ENCODE results near the gene IPO13. TPM values are rescaled to one million over a fixed set of nuclear protein-coding genes. Genes with fewer than 3 reads are reported as not detected.

IPO13 gene
- total RNA-seq, 1 donor from 2014 or later = 60.6 TPM

DNA sequence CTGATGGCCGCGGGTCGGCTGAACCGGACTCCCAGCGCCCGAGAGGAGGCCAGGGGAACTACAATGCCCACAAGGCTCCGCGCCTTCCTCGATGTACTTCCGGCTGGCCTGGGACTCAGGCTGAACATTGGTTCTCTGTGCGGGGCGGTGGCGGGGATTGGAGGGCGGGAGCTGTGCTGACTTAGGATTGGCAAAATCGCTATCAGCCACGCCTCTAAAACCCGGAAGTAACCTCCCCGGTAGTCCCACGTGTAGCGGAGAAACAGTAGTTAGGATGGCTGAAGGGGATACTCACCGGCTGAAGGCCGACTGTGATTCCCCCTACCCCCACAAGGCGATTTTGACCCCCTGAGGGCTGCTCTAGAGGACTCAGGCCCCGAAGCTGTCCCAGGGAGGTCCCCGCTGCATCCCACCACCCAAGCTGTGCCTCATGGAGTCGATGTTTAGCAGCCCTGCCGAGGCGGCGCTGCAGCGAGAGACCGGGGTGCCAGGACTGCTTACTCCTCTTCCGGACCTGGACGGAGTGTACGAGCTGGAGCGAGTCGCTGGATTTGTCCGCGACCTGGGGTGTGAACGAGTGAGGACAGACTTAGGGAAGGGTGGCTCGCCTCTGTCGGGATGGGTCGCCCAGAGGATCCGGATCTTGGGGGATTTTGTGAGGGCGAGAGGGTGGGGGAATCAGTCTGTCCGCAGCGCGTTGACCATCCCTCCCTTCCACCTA, 23.2 kb downstream of the IPO13 start, which contains the start of gene DPH2:
Gene DPH2, plus strand, starts transcription at position 265 of the 721 bp plus-strand sequence. Its CDS starts 166 bp downstream, at position 431.
- intact Hi-C loops (cut with DNase I) = no loop called here
- peak; percentile 98 for DNase-seq (ENCODE audit: low spot score)

DNA sequence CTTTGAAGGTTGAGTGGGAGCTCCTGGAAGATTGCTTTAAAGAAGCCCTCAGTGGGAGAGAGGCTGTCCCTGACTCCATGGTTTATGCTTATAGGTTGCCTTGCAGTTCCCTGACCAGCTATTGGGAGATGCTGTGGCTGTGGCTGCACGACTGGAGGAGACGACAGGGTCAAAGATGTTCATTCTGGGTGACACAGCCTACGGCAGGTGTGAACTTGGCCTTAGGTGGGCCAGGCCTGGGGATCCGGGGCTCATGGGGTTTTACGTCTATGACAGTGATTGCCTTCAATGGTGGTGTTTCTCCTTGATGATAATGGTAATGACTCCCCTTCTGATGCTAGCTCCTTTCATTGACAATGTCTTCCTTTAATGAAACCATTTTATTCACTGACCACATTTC, 23.8 kb downstream of the IPO13 start:
- DNase-seq (ENCODE audit: low spot score) = no peak
- intact Hi-C loops (cut with DNase I) = no loop called here

DNA sequence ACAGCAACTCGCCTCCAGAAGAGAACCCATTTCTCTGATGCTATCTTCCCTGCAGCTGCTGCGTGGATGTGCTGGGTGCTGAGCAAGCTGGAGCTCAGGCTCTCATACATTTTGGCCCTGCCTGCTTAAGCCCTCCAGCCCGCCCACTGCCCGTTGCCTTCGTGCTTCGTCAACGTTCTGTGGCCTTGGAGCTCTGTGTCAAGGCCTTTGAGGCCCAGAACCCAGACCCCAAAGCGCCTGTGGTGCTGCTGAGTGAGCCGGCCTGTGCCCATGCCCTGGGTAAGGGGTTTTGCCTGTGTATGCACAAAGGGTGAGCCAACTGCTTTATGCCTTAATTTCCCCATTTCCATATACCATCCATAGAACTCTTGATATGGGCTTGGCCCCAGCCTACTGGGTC, 24.2 kb downstream of the IPO13 start:
- intact Hi-C loops (cut with DNase I) = no loop called here
- no peak for DNase-seq (ENCODE audit: low spot score)

DNA sequence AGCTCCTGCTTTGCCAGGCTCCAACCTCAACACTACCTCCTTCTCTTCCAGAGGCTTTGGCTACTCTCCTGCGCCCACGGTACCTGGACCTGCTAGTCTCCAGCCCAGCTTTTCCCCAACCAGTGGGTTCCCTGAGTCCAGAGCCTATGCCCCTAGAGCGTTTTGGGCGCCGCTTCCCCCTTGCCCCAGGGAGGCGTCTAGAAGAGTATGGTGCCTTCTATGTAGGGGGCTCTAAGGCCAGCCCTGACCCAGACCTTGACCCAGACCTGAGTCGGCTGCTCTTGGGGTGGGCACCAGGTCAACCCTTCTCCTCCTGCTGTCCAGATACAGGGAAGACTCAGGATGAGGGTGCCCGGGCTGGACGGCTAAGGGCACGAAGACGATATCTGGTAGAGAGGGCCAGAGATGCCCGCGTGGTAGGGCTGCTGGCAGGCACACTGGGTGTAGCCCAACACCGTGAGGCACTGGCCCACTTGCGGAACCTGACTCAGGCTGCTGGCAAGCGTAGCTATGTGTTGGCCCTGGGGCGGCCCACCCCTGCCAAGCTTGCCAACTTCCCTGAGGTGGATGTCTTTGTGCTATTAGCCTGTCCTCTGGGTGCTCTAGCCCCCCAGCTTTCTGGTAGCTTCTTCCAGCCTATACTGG, 24.7 kb downstream of the IPO13 start:
- intact Hi-C loops (cut with DNase I) = no loop called here
- DNase-seq (ENCODE audit: low spot score) = no peak

DNA sequence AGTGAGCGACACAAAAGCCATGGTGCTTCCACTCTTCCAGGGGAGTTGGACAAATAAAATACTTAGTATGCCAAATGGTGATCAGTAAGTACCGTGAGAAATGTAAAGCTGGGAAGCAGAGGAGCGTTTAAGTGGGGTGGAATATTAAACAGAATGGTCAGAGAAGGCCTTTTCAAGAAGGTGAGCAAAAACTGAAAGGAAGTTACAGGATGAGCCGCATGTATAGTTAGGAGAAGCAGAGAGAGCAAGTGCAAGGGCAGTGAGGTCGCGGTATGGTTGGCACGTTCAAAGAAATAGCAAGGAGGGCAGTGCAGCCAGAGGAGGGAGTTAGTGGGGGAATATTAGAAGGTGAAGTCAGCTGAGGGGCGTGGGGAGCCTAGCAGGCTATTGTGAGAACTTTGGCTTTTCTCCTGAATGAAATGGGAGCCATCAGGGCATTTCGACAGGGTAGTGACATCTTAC, 27.3 kb downstream of the IPO13 start:
- DNase-seq (ENCODE audit: low spot score) = no peak
- intact Hi-C loops (cut with DNase I) = loop anchor here (1.0 kb wide), 1 partner anchor 28 kb away; the partner anchor contains the start of gene IPO13

DNA sequence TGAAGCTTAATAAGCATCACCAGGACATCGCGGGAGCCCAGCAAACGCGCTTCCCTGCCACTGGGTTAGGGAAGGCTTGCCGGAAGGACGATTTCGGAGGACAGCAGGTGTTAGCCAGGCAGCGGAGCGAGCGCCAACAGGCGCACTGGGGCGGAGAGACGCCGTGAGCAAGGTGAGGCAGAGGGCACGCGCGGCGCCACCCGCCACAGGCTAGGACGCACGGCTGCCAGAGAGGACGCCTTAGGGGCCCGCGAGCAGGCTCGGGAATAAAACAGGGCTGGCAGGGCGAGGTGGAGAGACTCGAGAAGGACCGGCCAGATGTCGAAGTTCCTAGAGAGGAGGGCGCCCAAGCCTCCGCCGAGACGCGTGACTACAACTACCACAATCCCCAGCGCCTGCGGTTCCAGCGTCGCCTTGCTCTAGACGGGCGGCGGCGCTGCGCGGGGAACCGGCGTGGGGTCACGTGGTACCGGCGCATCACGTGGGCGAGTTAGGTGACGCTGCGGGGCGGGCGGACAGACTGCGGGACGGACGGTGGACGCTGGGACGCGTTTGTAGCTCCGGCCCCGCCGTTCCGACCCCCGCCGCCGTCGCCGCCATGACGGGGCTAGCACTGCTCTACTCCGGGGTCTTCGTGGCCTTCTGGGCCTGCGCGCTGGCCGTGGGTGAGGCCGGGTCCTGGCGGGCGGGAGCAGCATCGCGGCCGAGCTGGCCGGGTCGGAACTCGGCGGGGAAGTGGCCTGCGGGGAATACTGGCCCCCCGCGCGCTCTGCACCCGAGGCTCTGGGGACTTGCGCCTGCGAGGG, 27.9 kb downstream of the IPO13 start, which contains the start of gene ATP6V0B:
Gene ATP6V0B, plus strand, starts transcription at position 518 of the 806 bp plus-strand sequence. Its CDS starts 81 bp downstream, at position 599.
- intact Hi-C loops (cut with DNase I) = loop anchor here (1.0 kb wide), 1 partner anchor 28 kb away; the partner anchor contains the start of gene IPO13

DNA sequence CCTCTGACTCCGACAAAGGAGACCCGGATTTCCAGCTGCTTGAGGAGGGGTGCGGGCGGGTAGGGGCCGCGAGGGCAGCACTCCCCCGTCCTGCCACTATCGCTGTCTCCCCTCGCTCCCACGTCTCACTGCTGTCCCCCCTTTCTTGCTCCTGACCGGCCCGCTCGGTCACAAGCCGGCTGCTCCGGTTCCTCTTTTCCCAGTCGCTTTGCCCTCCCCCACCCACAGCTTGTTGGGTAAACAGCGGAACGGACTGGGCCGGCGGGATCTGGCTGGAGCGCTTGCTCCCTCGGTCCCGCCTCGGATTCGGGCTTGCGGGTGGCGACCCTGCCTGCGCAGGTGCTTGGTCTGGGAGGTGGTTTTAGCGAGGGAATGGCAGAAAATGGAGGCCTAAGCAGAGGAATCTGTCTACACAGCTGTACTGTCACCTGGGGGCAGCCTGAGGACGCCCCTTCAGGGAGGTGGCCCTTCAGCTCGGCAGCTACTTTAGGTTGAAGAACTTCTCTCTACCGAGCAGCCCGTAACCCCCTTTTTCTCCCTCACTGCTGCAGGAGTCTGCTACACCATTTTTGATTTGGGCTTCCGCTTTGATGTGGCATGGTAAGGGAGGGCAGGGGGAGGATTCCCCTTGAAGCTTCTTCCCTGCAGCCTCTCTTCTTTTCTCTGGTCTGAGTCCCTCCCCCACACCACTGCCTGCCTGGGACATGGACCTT, 28.7 kb downstream of the IPO13 start:
- DNase-seq (ENCODE audit: low spot score) = peak; percentile 89
- intact Hi-C loops (cut with DNase I) = no loop called here

More for the DNA sequence above, 27.9 kb downstream of the IPO13 start, which contains the start of gene ATP6V0B:
- DNase-seq (ENCODE audit: low spot score) = peak; percentile 99

DNA sequence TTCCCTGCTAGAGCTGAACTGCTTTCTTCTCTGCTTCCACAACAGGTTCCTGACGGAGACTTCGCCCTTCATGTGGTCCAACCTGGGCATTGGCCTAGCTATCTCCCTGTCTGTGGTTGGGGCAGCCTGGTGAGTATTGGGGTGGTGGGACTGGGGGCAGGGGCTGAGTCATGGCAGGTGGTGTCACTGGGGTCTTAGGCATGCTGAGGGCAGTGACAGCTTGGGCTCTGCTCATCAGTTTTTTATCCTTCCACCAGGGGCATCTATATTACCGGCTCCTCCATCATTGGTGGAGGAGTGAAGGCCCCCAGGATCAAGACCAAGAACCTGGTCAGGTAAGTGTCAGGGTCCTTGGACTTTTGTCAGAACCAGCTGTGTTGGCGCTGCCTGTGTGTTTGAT, 29.3 kb downstream of the IPO13 start:
- no peak for DNase-seq (ENCODE audit: low spot score)
- intact Hi-C loops (cut with DNase I) = no loop called here

DNA sequence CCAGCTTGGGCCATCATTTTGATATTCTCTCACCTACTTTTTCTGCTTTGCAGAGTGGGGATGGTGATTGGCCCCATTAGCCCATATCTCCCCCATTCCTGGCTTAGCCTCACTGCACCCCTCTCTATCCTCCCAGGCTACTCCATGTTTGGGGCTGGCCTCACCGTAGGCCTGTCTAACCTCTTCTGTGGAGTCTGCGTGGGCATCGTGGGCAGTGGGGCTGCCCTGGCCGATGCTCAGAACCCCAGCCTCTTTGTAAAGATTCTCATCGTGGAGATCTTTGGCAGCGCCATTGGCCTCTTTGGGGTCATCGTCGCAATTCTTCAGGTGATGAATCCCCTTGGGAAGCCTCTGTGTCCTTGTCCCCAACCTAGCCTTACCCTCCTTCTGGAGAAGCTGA, 30.1 kb downstream of the IPO13 start:
- DNase-seq (ENCODE audit: low spot score) = no peak
- intact Hi-C loops (cut with DNase I) = no loop called here

DNA sequence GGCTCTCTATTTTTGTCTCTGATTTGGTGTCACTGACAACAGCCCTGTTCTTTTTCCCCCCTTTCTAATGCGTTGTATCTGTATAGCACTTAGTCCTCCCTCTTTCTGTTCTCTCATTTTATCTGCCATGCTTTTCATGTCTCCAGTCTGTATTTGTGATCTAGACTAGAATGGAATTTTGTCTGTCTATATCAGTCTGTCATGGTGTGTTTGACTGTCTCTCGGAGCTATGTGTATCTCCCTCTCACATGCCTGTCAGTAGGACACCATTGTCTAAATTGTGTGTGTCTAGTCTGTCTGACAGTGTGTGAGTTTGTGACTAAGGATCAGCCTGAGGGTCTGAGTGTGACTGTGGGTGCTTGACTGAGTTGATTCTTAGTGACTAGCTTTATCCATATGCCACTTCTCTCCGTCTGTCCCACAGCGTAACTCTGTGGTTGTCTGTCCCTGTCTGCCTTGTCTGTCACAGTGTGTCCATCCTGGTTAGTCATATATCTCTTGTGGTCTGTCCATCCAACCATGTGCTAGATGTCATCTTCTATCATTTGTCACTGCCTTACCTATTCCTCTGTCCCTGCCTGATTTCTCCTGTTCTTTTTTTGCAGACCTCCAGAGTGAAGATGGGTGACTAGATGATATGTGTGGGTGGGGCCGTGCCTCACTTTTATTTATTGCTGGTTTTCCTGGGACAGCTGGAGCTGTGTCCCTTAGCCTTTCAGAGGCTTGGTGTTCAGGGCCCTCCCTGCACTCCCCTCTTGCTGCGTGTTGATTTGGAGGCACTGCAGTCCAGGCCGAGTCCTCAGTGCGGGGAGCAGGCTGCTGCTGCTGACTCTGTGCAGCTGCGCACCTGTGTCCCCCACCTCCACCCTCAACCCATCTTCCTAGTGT, 30.9 kb downstream of the IPO13 start:
- intact Hi-C loops (cut with DNase I) = no loop called here
- DNase-seq (ENCODE audit: low spot score) = no peak

DNA sequence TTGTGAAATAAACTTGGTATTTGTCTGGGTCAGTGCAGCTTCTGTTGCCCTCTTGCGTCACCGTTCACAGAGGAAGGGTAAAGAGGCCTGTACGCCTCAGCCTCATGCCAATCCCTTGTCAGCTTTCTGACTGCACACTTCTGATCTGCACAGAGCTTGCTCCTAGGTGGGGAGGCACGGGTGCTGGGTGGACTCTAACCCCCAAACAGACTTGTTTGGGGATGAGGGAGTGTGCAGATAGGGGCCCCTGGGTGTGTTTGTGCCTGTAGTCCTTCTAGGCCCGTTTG, 31.5 kb downstream of the IPO13 start:
- intact Hi-C loops (cut with DNase I) = no loop called here
- no peak for DNase-seq (ENCODE audit: low spot score)

DNA sequence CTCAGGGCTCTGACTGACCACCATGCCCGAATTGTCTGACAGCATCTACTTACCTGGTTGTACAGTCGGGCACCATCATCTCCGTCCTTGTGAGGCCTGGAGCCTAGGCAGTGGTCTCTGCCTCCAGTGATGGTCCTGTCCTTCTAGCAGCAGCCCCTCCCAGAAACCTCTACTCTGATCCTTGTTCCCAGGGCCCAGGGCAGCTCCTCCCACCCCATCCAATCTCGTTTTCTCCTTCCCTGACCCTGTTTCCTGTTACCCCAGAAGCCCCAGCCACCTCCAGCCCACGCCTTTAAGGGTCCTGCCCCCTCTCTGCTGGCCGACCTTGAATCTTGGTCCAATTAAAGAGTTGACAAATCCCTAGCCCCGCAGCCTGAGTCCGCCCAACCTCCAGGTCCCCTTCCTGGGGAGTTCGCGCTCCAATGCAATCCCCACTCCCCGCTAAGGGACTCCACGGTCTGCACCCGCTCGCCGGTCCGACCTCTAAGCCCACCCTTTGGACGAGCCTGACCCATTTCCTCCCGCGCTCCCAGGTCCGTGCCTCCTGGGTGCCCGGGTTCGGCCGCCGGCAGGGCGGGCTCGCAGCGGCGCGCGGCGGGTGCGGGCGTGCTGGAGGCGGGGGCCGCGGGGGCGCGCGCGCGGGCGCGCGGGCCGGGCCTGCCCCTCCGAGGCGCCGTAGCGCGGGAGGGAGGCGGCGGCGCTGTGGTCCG, 32.0 kb downstream of the IPO13 start, which contains the start of gene B4GALT2:
Gene B4GALT2, plus strand, starts transcription at position 660 of the 710 bp plus-strand sequence. CDS start 1,951 bp downstream, outside the sequence.
- intact Hi-C loops (cut with DNase I) = no loop called here
- no peak for DNase-seq (ENCODE audit: low spot score)

DNA sequence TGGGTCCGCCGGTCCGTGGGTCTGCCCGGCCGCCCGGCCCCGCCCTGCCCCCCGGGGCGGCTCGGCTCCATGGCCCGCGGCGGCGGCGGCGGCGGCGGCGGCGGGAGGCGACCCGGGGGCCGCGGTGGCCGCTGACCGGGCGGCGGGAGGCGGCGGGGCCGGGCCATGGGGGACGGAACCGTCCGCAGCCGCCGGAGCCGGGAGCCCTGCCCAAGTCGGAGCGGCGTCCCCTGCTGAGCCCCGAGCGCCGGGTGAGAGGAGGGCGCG, 32.4 kb downstream of the IPO13 start:
- intact Hi-C loops (cut with DNase I) = no loop called here
- DNase-seq (ENCODE audit: low spot score) = no peak

DNA sequence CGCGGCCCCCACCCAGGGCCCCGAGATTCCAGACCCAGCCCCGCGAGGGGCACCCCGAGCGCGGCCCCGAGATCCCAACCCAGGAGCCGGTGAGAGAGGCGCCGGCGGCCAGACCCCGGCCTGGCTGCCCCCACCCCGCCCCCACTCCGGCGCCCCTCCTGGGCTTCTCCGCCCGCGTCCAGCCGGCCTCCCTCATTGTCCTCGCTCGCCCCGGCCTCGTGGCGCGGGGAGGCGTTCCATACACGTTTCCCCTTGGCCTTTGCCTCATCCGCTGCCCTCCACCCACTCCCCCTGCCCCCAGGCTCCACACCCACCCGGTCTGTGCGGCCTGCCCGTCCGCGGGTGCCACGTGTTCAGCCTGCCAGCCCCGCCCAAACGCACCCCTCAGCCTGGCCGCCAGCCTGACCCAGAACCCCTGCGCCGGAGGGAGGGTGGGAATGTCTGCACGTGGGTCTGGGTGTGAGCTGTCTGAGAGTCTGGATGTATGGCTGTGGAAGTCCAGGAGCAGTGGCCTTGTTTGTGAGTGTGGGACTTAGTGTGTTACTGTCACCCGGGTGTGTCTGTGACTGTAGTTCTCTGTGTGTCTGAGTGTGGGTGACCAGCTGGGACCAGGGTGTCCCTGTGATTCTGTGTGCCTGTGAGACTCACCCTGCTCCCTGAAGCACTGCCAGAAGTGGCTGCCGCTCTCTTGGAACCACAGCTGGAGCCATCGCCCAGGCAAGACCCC, 32.9 kb downstream of the IPO13 start:
- no peak for DNase-seq (ENCODE audit: low spot score)
- intact Hi-C loops (cut with DNase I) = no loop called here

DNA sequence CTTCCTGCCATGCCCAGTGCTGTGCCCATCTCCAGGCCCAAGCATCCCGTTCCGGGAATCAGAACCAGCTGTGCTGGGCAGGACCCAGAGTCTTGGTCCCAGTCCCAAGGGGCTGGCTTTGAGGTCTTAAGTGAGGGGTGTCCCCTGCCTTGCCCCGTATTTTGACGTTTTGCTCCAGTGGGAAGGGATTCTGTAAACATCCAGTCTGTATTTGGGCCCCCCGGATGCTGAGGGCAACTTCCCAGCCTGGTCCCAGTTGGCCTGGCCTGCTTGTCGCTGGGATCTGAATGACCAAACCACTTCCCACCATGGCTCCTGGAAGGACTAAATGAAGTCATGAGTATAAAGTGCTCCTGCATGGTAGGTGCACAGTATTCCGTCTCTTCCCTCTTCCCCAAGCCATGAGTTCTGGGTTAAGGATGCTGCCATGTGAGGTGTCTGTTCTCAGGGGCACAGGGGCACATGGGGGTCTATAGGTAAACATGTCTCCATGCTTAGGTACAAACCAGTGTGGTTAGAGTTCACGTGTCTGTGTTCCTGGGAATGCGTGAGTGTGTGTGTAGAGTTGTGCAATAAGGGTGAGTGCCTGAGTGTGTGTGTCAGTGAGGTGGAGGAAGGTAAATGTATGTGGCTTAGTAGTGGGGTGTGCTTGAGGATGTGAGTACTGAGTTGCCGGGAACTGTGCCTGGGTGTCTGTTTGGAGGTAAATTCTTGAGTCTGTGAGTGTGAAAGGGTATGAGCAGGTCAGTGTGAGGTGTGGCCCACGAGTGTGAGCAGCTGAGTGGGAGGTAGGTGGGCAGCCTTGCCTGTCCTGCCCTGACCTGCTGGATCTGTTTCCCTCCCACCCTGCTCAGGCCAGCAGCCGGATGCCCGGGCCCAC, 33.7 kb downstream of the IPO13 start:
- no peak for DNase-seq (ENCODE audit: low spot score)
- intact Hi-C loops (cut with DNase I) = no loop called here

DNA sequence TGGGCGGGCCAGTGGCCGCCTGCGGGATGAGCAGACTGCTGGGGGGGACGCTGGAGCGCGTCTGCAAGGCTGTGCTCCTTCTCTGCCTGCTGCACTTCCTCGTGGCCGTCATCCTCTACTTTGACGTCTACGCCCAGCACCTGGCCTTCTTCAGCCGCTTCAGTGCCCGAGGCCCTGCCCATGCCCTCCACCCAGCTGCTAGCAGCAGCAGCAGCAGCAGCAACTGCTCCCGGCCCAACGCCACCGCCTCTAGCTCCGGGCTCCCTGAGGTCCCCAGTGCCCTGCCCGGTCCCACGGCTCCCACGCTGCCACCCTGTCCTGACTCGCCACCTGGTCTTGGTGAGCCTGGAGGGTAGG, 34.4 kb downstream of the IPO13 start:
- intact Hi-C loops (cut with DNase I) = no loop called here
- DNase-seq (ENCODE audit: low spot score) = no peak

DNA sequence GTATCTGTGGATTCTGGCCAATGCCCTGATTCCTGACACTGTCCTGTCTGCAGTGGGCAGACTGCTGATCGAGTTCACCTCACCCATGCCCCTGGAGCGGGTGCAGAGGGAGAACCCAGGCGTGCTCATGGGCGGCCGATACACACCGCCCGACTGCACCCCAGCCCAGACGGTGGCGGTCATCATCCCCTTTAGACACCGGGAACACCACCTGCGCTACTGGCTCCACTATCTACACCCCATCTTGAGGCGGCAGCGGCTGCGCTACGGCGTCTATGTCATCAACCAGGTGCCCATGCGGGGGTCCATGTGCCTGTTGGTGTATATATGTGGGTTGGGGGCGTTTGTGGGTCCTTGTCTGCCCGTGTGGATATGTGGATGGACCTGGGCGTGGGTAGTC, 34.9 kb downstream of the IPO13 start:
- intact Hi-C loops (cut with DNase I) = no loop called here
- no peak for DNase-seq (ENCODE audit: low spot score)

Measured in cardiac septum (tissue), 1 donor.